Spleen (tissue), 11 donors: ENCODE data around the gene LIPE. TPM values are rescaled to one million over a fixed set of nuclear protein-coding genes. Genes with fewer than 3 reads are reported as not detected.

Experiments used
- DNase-seq: peaks from one replicate; pipeline ENCODE4 v3.0.0-alpha.2; 2020
- H3K27ac ChIP-seq, 8 donors: fragments of 200-600 bp; sonication (generic) in 7 of 8; 1 replicate in 4 of 8; 2 replicates in 4 of 8; pipeline versions ENCODE4 v1.5.0 to v1.8.0; 2016 to 2021; ENCODE audit warnings: inconsistent platforms in 4 of 8, mild to moderate bottlenecking in 4 of 8, moderate library complexity in 1 of 8
- H3K27me3 ChIP-seq, 7 donors: fragments of 200-600 bp; sonication (generic) in 6 of 7; replicated peaks in 1 of 7; 1 replicate in 4 of 7; 2 replicates in 3 of 7; pipeline versions ENCODE4 v1.5.0 to v1.8.0; 2016 to 2021; ENCODE audit warnings: inconsistent platforms in 3 of 7, mild to moderate bottlenecking in 1 of 7
- H3K36me3 ChIP-seq, 6 donors: fragments of 200-600 bp; sonication (generic) in 5 of 6; 1 replicate in 4 of 6; 2 replicates in 2 of 6; pipeline versions ENCODE4 v1.5.0 to v1.8.0; 2016 to 2021; ENCODE audit warnings: inconsistent platforms in 2 of 6
- H3K4me1 ChIP-seq, 6 donors: fragments of 200-600 bp; sonication (generic) in 5 of 6; 1 replicate in 3 of 6; 2 replicates in 3 of 6; pipeline versions ENCODE4 v1.5.0 to v1.8.0; 2016 to 2021; ENCODE audit warnings: inconsistent platforms in 3 of 6
- H3K4me3 ChIP-seq, 8 donors: fragments of 200-600 bp; sonication (generic) in 7 of 8; 1 replicate in 4 of 8; 2 replicates in 4 of 8; pipeline versions ENCODE4 v1.5.0 to v1.8.0; 2016 to 2021; ENCODE audit warnings: inconsistent platforms in 4 of 8, mild to moderate bottlenecking in 4 of 8, moderate library complexity in 2 of 8
- H3K9me3 ChIP-seq, 8 donors: fragments of 200-600 bp; sonication (generic) in 7 of 8; 1 replicate in 4 of 8; 2 replicates in 4 of 8; pipeline versions ENCODE4 v1.5.0 to v1.8.0; 2016 to 2021; ENCODE audit warnings: inconsistent platforms in 4 of 8
- POLR2A ChIP-seq, 3 donors: fragments of 450-650 bp; IDR thresholded peaks; one replicate each; pipeline ENCODE4 v1.5.1; 2017; ENCODE audit warnings: antibody characterized with exemption in 3 of 3, mild to moderate bottlenecking in 1 of 3
- POLR2AphosphoS5 ChIP-seq, 3 donors: sonication (generic); formaldehyde crosslinking; IDR thresholded peaks; one replicate each; pipeline ENCODE4 v1.5.1; 2017; ENCODE audit warnings: antibody characterized with exemption in 3 of 3
- WGBS, 5 donors: extraction: QIAGEN DNeasy Blood & Tissue Kit in 3 of 5; methylation state at CpG; one replicate each; pipeline versions ENCODE4 v1.1.5 to v1.1.7; 2013 to 2018; 5-methylcytosine and 5-hydroxymethylcytosine counted together
- intact Hi-C: fragments of 100-400 bp; cut with DNase I; formaldehyde crosslinking; loops from one replicate; pipeline ENCODE4 v1.15.0; 2023; ENCODE audit warnings: low total_unique reads
- polyA plus RNA-seq, 3 donors: library from polyadenylated mRNA; stranded (reverse); fragments of 200-250 nt; gene quantifications; one replicate each; pipeline ENCODE4 v1.2.1, GENCODE V29; 2013
- total RNA-seq, 7 donors: library from RNA; depleted of rRNA in 3 of 7; stranded (reverse); fragments of >200 nt in 3 of 7; fragmentation: NEBNext Ultra II Directional in 4 of 7; extraction: Animal tissue kit (Norgen Biotek cat#: 25700) in 4 of 7; gene quantifications; one replicate each; pipeline versions ENCODE4 v1.1.0 to v1.2.1, GENCODE V29; 2016 to 2021
- TF ChIP-seq, protein P1 (sequence below), 11 experiments: fragments of 200-600 bp in 7 of 11; fragments of 450-650 bp in 4 of 11; sonication (generic) in 4 of 11; IDR thresholded peaks in 8 of 11; conservative IDR thresholded peaks in 3 of 11; 1 replicate in 7 of 11; 2 replicates in 4 of 11; pipeline versions ENCODE4 v1.4.0 to v1.8.0; 2016 to 2021; ENCODE audit warnings: antibody characterized with exemption in 11 of 11, inconsistent platforms in 4 of 11, mild to moderate bottlenecking in 1 of 11
- donor health status: healthy with polysubstance abuse.
- donor health status: DM: no; HTN: no; CAD: no; lungs with moderate emphysema.
- donor health status: DM: no; HTN: no; CAD: no.
- donor health status: Bipolar disorder and iron deficiency.
- donor health status: healthy.
- donor health status: DM: no; HTN: no; CAD: no.
- donor health status: DM: yes; HTN: yes; CAD: no.

The LIPE gene
- total and polyA plus RNA-seq, 10 donors, result 20.6 to 43.7 (median 25.2) TPM

DNA sequence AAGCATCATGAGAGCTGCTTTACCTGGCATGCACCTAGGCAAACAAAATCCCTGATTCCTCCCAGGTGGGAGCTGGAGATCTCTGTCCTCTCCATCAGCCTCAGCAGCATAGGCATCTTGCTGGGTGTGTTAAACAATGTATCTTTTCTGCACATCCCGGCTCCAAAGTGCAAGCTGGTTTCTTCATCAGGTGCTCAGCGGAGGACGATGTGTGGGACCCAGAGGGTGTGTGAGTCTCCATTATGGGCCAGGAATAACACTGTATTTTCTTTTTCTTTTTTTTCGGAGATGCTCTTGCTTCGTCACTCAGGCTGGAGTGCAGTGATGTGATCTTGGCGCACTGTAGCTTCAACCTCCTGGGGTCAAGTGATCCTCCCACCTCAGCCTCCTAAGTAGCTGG, 47.0 kb downstream of the LIPE start:
- Histone ChIP-seq H3K27ac (no peak overlapping the region), H3K27me3 (peaks cover 0 to 49% (median 0%) of the 10 kb centered on the region in 7 donors), H3K36me3 (peaks cover 0 to 18% (median 10%) of the 10 kb centered on the region in 6 donors), H3K9me3 (no peaks in the 10 kb centered on the region), H3K4me1 (no peaks in the 10 kb centered on the region), H3K4me3 (no peak overlapping the region)
- WGBS, 5 donors, result 82 to 89% (median 82%) methylated on average over 6 of the region's 6 CpGs
- TF ChIP-seq POLR2A (IDR thresholded peaks at IDR 0.05), result no peak
- no peak for TF ChIP-seq POLR2AphosphoS5 (IDR thresholded peaks at IDR 0.05)
- TF ChIP-seq, protein P1, sequence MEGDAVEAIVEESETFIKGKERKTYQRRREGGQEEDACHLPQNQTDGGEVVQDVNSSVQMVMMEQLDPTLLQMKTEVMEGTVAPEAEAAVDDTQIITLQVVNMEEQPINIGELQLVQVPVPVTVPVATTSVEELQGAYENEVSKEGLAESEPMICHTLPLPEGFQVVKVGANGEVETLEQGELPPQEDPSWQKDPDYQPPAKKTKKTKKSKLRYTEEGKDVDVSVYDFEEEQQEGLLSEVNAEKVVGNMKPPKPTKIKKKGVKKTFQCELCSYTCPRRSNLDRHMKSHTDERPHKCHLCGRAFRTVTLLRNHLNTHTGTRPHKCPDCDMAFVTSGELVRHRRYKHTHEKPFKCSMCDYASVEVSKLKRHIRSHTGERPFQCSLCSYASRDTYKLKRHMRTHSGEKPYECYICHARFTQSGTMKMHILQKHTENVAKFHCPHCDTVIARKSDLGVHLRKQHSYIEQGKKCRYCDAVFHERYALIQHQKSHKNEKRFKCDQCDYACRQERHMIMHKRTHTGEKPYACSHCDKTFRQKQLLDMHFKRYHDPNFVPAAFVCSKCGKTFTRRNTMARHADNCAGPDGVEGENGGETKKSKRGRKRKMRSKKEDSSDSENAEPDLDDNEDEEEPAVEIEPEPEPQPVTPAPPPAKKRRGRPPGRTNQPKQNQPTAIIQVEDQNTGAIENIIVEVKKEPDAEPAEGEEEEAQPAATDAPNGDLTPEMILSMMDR (IDR thresholded peaks at IDR 0.05 in 8 of 11, conservative IDR thresholded peaks at IDR 0.05 in 3 of 11), result no peak
- intact Hi-C loops, result no loop called here
- no peak for DNase-seq

DNA sequence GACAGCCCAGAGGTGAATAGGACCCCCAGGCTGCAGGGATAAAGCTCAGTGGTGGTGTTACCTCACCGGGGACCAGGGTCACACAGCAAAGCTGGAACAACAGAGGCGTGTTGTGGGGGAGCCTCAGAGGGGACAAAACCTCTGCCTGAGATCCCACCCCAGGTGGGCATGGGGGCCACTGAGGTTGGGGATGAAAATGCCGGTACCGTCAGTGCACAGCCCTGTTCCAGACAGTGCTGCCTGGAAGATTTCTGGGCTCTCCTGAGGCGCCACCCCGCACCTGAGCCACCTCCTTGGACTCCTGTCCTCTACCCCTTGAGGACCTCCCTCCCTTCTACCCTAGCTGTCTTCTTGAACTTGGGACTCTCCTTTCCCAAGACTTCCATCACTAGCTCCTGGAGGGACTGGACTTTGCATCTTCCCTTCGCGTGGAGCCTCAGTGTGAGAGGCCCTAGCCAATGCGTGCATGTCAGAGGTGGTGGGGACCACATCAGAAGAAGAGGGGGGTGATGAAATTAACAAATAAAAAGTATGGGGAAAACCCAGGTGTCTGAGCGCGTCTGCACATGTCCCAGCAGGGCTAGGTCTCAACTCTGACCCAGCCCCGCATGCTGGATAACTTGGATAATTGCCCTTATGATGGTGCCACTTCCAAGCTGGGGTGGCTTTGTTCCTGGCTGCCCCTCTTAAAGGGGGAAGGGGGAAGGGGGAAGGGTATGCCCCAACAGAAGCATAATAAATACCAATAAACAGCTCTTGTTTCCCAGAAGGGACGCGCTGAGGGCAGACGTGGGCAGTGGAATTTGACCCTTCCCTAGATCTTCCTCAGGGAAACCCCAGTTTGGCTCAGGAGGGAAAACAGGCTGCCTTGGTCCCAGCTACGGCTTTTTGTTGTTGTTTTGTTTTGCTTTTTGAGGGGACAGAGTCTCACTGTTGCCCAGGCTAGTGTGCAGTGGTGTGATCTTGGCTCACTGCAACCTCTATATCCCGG, 48.7 kb downstream of the LIPE start:
- peaks cover 0 to 35% (median 0%) of the 10 kb centered on the region in 7 donors for H3K27me3 ChIP-seq
- 68 to 82% (median 77%) methylated on average over 17 of the region's 17 CpGs for WGBS, 5 donors
- no peaks in the 10 kb centered on the region for H3K9me3 ChIP-seq
- peak in 1 of 3 donors; percentile 12 for TF ChIP-seq POLR2AphosphoS5 (IDR thresholded peaks at IDR 0.05)
- TF ChIP-seq, protein P1 (IDR thresholded peaks at IDR 0.05 in 8 of 11, conservative IDR thresholded peaks at IDR 0.05 in 3 of 11), result no peak
- TF ChIP-seq POLR2A (IDR thresholded peaks at IDR 0.05), result no peak
- H3K27ac ChIP-seq, result no peak overlapping the region
- DNase-seq, result no peak
- H3K4me3 ChIP-seq, result no peak overlapping the region
- no peaks in the 10 kb centered on the region for H3K4me1 ChIP-seq
- intact Hi-C loops, result no loop called here
- peaks cover 0 to 28% (median 10%) of the 10 kb centered on the region in 6 donors for H3K36me3 ChIP-seq

DNA sequence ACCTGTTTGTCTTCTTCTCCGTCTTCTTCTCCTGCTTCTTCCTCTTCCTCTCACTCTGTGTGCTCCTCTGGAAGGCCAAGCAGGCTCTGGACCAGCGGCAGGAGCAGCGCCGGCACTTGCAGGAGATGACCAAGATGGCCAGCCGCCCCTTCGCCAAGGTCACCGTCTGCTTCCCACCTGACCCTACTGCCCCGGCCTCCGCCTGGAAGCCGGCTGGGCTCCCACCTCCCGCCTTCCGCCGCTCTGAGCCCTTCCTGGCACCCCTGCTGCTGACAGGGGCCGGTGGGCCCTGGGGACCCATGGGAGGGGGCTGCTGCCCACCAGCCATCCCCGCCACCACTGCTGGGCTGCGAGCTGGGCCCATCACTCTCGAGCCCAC, 51.0 kb downstream of the LIPE start:
- H3K9me3 ChIP-seq, result no peaks in the 10 kb centered on the region
- no peak overlapping the region for H3K27ac ChIP-seq
- DNase-seq, result no peak
- peaks cover 0 to 34% (median 10%) of the 10 kb centered on the region in 6 donors for H3K36me3 ChIP-seq
- no peak overlapping the region for H3K4me3 ChIP-seq
- H3K27me3 ChIP-seq, result peaks cover 0 to 13% (median 0%) of the 10 kb centered on the region in 7 donors
- H3K4me1 ChIP-seq, result peaks cover 0 to 12% (median under 1%) of the 10 kb centered on the region in 6 donors
- intact Hi-C loops, result no loop called here
- TF ChIP-seq, protein P1 (IDR thresholded peaks at IDR 0.05 in 8 of 11, conservative IDR thresholded peaks at IDR 0.05 in 3 of 11), result no peak
- peak in 1 of 3 donors; percentile 20 for TF ChIP-seq POLR2AphosphoS5 (IDR thresholded peaks at IDR 0.05)
- 88 to 96% (median 93%) methylated on average over 13 to 17 of the region's 17 CpGs for WGBS, 5 donors
